Stimulated activated CD8-positive, alpha-beta memory T cell treated with anti-CD3 and anti-CD28 coated beads, Interleukin-4, amount 100 ng/mL, for 1 hour (primary cell): ENCODE measurements around the gene PHF21B.
A peak's percentile ranks its signal among the peaks of the same experiment; 100 is the strongest.

Experiments
- DNase-seq, 2 donors: peaks; one replicate each; pipeline ENCODE4 v3.0.0-alpha.2; 2020; ENCODE audit warnings: low read depth in 2 of 2, low spot score in 1 of 2

PHF21B gene

GRCh38 chr22:44990810-44991209, 19.0 kb downstream of the PHF21B start:
- no peak for DNase-seq

DNA sequence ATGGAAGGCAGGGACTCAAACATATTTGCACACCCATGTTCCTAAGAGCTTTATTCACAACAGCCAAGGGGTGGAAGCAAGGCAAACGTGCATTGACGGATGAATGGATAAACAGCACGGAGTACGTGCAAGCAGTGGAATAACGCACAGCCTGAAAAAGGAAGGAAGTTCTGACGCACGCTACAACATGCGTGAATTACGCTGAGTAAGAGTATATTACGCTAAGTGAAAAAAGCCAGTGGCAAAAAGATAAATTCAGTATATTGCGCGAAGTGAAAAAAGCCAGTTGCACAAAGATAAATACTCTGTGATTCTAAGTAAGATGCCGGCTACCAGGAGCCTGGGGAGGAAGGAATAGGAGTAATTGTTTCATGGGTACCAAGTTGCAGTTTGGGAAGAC, 19.5 kb downstream of the PHF21B start:
- DNase-seq: no peak

DNA sequence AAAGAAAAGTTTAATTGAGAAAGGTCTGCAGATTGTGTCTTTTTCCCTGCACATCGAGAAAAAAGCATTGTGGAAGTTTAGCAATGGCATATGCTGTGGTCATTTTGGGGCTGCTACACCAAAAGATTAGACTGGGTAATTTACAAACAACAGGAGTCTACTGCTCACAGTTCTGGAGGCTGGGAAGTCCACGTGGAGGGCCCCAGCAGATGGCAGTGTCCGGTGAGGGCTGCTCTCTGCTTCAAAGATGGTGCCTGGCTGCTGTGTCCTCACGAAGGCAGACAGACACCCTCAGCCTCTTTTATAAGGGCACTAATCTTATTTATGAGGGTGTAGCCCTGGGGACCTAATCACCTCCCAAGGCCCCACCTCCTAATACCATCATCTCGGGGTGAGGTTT, 21.1 kb downstream of the PHF21B start:
- no peak for DNase-seq

GRCh38 chr22:44986926-44987325, 22.9 kb downstream of the PHF21B start:
- DNase-seq: no peak

GRCh38 chr22:44985906-44986527, 23.8 kb downstream of the PHF21B start:
- no peak for DNase-seq

- DNase-seq: no peak
These were observed 25.8 kb downstream of the PHF21B start for GRCh38 chr22:44983878-44984482.

DNA sequence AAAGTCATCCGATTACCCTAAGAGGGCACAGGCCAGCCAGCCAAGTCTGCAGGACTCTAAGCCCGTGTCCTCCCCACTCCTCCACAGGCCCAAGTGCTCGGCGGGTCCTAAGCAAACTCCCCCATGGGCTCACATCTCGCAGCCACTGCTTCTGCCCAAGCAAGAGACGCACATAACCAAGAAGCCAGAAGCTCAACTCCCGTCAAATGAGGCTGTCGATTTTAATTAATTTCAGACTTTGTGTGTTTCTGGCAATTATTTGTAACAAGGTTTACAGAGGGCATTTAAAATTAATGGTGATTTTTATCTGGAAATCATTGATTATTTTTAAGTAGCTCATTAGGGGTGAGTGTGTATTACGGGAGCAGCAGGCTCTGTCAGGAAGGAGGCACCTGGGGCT, 27.4 kb downstream of the PHF21B start:
- no peak for DNase-seq

- no peak for DNase-seq
These were observed 27.9 kb downstream of the PHF21B start for GRCh38 chr22:44981857-44982256.

GRCh38 chr22:44979154-44979553, 30.7 kb downstream of the PHF21B start:
- no peak for DNase-seq

DNA sequence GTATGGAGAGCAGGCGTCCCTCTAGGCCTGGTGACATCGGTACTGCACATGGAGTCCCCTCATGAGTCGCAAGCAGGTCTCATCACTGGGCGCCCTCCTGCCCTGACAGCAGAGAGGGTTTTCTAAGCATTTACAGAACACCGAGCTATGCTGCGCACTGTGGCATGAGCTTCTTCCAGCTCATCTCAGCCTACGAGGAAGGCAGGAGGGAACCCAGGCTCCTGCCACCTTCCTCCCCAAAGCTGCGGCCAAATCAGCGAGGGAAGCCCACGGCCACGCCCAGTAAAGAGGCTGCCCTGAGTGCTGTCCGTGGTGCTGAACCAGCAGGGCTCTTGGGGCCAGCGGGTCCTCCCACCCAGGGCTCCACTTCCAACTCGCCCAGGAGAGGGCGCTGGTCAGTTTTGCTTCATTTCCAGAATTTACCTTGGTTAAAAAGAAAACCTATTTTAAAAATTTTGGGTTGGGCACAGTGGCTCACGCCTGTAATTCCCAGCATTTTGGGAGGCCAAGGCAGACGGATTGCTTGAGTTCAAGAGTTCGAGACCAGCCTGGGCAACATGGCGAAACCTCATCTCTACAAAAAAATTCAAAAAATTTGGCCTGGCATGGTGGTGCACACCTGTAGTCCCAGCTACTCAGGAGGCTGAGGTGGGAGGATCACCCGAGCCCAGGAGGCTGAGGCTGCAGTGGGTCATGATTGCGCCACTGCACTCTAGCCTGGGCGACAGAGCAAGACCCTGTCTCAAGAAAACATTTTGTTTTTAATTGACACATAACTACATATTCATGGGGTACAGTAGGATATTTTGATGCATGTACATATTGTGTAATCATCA, 34.2 kb downstream of the PHF21B start:
- peak in 1 of 2 donors; percentile 14 for DNase-seq

GRCh38 chr22:44974454-44974853, 35.4 kb downstream of the PHF21B start:
- DNase-seq: no peak

- DNase-seq: no peak
These were observed 36.0 kb downstream of the PHF21B start for GRCh38 chr22:44973829-44974228.

GRCh38 chr22:44972363-44973083, 37.3 kb downstream of the PHF21B start:
- DNase-seq: no peak

GRCh38 chr22:44971651-44972362, 38.0 kb downstream of the PHF21B start:
- no peak for DNase-seq

DNA sequence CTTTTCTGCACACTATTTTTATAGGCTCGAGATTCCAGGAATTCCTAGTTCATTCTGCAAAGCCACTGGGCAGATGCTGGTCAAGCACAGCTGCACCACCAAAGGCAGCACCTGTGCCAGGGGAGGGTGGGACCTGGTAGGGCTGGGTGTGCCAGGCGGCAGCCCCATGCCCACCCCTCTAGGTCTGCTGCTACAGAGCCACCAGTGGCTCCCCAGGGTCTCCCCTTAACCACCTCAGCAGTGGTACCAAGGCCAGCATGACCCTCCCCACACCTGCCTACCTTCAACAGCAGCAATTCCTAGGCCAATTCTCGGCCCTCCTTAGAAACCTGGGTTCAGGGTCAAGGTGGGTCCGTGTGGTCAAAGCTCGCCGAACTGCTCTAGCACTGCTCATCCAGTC, 39.5 kb downstream of the PHF21B start:
- DNase-seq: no peak

DNA sequence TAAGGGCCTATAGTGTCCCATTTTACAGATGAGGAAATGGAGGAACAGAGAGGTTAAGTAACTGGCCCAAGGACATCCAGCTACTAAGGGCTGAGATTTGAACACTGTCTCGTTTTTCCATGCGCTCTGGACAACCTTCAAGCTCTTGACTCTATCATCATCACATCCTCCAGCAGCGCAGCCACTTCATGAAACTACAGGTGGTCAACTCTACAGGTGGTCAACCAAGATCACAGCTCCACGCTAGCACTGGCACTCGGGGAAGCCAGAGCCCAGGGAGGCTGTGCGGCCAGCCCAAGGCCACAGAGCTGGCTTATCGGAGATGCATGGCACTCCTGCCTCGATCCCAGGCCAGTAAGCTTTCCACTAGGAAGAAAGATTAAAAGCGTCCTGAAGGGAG, 40.0 kb downstream of the PHF21B start:
- no peak for DNase-seq

GRCh38 chr22:44968736-44969135, 41.1 kb downstream of the PHF21B start:
- no peak for DNase-seq

- DNase-seq: no peak
These were observed 44.6 kb downstream of the PHF21B start for GRCh38 chr22:44965171-44965570.

- no peak for DNase-seq
These were observed 45.1 kb downstream of the PHF21B start for GRCh38 chr22:44964722-44965078.

DNA sequence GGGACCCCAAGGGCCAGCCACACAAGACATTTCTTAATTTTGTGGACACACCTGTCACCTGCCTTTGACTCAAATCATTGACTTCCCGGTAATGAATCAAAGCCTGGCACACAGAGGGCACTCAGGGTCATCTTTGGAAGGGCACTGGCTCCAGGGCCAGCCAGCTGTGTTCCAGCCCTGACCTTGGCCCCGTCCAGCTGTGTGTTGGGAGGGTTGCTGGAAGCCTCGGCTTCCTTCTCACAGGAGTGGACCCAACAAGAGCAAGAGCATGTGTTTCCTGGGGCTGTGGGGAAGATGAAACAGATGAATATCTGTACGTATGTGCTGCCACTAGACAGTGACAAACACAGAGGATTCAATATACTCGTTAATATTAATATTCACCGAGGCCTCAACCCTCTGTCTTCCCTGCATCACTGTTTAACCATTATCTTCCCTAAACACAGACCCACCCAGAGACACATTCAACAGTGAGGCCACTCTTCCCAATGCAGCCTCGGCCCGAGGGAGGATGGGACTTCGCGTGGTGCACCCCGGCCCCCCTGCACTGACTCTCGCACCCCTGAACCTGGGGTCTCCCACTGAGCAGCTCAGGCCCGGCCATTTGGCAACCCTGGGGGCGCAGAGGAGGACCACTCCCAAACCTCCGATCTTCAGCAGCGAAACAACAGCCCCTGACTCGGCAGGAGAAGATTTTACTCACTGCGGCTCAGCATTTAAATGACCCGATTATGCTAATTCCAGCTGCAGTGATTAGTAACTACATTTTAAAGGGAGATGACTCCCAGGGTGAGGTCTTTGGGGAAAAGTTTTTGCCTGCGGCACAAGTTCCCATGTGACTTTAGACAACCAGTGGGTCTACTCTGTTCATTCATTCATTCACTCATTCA, 45.7 kb downstream of the PHF21B start:
- DNase-seq: no peak
